NCI-H524 treated with DMSO at 0.1 percent for 48 hours (cell line): Measurements from ENCODE around the gene CACNA2D4.

ENCODE experiments used
- DNase-seq: peaks from one replicate; lab custom pipeline; 2025; lab: John Stamatoyannopoulos, UW

CACNA2D4 gene

DNA sequence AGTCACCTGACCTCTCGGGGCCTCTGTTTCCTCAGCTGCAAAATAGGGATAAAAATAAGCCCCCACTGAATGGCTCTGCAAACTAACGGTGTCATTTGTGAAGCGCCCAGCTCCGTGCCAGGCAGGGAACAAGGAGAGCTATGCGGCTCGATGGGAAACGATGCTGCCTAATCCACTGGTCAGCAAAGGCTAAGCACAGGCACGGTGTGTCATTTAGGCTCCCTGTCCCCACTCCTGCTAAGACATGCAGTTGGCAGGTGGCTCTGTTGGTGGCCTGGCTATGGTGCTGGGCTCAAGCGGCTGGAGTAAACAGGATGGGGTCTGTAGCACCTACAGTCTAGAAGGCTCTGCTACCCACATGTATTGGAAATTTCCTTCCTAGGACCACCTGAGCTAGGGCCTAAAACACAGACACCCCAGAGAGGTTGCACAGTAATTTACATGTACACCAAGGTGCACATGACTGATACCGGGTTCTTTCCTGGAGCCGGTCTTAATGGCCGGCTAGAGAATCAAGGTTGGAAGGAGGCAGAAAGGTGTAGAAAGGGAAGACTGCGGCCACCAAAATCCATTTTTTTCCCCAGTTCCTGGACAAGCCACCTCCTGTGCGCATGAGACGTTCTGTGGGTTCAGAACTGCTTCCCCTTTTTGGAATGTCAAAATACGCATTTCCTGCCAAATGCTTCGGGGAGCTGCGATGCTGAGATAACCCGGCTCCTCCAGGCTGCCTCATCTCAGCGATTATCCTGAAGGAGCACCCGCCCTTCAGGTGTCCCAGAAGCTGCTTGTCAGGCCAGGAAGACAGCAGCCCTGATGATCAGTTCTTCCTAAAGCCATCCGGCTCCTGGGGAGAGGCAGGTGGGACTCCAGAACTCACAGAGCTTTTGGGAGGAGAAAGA is 1.0 kb downstream of the CACNA2D4 start:
- no peak for DNase-seq

DNA sequence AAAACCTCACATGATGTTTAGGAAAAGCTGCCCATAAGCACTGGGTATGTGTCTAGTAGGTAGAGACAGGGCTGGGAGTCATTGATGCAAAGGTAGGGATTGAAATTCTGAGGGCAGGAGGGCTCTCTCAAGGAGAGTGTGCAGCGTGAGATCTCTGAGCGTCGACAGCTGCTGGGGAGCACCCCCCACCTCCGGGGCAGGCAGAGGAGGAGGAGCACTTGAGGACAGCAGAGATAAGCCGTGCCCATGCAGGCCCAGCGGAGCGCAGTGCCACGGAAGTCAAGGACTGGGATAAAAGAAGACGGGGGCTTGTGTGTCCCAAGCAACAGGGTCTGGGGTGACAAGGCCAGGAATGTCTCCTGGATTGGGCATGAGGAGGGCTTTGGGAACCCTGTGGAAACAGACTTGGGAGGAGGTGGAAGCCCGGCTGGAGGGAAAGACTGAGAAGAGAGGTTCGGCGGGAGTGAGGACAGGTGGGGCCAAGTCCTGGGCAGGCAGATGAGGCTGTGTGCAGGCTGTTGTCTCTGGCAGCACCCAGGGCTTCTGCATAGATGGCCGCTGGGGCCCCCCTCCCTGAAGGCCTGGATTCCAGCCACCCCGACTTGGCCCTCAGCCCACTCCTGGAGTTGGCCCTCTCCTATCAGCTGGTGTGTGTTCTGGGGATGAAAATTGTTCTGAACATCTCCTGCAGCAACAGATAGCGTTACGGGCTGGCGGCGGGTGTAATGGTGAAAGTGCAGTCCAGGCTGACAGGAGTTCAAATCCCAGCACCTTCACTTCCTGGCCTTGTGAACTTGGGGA is 1.9 kb downstream of the CACNA2D4 start:
- no peak for DNase-seq

DNA sequence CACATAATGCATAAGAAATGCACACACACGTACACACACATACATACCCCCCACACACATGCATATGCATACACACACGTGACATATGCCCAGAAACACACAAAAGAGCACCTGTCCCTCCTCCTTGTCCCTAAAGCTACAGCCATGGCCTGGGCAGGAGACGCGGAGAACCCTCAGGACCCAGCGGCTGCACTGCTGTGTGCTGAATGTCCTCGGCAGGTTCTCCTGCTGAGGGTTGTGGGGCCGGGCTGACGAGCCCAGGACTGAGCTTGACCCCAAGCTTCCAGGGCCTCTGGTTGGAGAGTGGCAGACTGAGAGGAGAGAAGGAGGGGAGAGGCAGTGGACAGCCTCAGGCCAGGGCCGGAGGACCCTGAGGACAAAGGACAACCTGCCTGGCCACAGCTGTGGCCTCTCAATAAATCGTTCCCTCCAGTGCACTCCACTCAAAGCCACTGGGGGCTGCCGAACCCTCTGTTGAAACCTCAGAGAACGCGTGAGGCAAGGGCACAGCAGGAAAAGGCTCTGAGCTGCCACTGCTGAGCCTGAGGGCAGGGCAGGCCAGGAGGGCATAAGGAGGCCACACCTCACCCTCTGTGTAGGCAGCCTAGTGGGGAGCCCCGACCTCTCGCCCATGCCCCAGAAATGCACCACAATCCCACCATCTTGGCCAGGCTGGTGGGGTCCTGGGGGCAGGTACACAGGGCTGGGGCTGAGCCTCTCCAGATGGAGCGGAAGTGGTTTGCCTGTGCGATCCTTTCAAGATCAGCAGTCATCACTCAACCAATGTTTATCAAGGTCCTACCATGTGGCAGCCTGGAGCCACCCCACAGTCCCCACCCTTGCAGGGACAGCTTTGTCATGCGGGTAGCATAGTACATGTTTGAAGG is 3.1 kb downstream of the CACNA2D4 start:
- DNase-seq = no peak

DNA sequence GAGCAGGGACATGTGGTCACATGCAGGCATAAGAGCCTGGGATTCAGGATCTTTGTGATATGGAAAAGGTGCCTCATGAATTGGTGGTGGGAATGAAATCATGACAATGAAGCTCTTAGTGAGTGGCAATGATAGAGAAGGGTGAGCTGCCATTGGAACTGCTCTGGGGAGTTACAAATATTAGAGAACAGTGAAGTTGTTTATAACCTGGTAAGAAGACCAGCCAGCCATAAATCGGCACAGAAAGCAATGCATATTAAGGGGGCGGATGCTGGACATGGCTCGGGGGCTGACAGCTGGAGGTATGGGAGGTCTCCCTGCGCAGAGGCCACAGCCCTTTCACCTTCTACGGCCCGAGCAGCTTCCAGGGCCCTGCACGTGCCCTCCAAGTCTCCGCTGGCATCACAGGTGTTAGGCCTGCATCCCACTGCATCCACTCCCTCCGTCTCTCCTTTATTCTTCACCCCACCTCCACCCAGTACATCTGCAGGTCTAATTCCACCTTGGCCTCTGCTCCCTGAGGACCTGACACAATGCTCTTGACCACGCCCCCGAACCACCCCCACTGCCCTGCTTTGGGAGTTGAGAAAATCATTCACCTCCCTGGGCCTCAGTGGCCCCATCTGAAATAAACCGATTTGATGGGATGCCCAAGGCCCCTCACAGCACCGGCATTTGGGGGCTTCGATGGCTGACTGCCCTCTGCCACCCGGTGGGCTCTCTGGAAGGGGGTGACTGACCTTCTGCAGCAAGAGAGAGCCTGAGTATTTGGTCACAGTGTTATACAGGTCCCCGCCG is 4.1 kb downstream of the CACNA2D4 start:
- no peak for DNase-seq

DNA sequence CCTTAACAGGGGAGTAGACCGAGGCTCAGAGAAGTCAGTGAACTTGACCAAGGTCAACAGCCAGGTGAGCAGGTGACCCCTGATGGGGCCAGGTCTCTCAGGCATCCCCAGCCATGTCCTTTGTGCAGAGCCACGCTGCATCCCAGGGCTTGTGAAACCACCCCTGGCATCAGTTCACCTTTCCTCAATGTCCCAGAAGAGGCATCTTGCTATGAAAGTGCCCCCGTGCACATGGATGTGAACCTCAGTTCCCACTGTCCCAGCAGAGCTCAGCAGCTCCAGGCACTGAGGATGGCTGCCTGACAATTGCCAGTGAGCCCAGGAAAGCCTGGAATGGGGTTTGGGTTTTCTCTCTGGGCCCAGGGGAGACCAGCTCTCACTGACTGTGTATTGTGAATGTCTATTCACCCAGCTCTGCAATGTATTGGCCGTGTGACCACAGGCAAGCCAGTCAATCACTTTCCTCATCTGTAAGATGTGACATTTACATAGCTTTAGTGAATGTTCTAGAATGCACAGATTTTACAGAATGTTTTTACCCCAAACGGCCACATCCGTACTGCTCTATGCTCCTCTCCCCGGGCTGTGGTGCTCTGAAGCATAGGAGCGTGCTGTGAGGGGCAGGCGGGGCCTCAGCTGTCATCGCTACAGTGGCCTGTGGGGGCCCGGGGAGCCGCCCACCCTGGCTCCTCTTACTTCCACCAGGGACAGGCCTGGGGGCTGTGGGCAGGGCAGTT is 4.9 kb downstream of the CACNA2D4 start:
- no peak for DNase-seq

DNA sequence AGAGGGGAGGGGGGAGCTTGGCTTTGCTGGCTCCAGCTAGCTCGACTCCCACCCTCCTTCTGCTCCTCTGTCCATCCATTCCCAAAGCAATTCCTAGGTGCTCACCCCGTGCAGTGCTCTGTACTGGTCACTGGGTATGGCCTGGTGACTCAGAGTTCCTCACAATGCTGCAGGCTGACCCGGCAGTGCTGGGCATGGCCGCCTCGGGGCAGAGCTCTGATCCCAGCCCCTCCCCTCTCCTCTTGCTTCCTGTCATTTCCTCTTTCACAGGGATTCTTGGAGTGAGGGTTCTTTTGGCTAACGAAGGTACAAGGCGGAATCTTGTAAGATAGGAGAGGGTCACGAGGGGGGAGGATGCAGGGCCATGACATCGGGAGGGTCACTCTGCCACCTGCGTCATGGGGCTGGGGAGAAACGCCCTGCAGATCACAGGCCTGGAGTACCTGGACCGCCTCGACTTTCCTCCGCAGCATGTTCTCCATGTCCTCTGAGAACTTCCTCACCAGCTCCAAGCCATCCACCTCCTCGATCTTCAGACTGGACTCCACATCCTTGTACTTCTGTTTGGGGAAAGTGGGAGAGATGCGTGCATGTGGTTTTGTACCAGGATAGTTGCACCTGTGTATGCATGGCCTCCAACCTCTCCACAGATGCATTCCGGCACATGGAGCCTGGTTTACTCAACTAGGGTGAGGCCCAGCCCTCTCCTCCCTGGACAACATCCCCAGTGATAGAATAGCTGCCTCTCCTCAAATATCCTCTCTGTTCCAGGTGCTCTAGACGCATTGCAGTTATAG is 5.7 kb downstream of the CACNA2D4 start:
- DNase-seq = no peak

DNA sequence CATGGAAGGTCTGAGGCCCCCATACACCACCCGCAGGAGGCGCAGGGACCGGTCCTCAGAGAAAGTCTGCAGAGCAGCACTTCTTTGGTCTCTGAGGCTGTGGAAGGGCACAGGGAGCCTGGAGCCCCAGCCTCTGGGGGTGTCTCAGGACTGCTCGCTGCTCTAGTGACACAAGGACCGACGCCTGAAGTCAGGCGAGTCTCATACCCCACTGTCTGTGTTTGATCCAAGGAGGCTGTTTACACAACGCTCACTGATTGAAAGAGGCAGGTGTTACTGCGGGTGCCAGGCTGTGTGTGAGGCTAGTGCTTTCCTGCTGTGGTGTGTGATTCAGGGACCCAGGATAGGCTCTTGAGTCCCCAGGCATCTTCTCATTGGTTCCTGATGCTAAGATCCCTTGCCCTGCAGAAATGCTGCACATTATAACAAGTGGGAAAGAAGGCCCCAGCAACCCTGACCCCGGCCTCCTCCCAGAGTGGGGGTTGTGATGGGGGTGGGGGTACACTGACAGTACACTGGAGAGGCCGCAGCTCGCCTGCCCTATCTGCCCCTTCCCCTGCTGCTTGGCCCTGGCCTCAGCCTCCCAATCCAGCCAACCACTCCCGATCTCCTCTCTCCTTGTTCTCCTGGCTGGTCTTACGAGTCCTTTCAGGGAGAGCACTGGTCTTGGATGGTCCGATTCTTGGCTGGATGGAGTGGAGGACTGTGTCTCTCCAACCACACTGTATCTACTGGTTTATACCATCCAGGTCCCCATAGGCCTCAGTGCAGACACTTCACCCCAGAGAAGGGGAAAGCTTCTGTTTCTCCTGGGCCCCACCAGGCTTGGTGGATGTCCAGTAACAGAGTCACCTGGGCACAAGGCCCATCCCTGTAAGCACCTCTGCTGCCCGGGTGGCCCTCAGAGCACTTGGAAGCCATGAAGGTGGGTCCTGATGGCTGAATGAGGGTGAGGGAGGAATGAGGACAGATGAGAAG is 6.6 kb downstream of the CACNA2D4 start:
- DNase-seq = no peak

DNA sequence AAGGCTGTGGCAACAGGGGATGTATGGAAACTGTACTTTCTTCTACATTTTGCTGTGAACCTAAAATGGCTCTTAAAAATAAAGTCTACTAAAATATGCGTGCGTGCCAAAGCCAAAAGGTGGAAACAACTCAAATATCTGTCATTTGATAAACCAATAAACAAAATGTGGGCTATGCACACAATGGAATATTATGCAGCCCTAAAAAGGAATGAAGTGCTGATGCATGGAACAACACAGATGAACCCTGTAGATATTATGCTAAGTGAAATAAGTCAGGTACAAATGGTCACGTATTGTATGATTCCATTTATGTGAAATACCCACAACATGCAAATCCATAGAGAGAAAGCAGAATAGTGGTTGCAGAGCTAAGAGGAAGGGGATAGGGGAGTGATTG is 8.0 kb downstream of the CACNA2D4 start:
- DNase-seq = no peak

DNA sequence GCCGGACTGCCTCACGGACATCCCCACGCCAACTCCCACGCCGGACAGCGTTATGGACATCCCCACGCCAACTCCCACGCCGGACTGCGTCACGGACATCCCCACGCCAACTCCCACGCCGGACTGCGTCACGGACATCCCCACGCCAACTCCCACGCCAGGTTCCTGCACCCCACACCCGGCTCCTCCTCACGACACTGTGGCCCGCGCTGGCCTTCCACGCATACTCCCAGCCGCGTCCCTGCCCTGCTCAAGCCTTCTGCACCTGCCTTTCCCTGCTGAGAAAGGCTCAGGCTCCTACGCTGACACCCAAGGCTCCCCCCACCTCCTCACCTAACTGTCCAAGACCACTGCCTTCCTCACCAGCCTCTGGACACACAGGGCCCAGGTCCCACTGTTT is 9.7 kb downstream of the CACNA2D4 start:
- DNase-seq = no peak

DNA sequence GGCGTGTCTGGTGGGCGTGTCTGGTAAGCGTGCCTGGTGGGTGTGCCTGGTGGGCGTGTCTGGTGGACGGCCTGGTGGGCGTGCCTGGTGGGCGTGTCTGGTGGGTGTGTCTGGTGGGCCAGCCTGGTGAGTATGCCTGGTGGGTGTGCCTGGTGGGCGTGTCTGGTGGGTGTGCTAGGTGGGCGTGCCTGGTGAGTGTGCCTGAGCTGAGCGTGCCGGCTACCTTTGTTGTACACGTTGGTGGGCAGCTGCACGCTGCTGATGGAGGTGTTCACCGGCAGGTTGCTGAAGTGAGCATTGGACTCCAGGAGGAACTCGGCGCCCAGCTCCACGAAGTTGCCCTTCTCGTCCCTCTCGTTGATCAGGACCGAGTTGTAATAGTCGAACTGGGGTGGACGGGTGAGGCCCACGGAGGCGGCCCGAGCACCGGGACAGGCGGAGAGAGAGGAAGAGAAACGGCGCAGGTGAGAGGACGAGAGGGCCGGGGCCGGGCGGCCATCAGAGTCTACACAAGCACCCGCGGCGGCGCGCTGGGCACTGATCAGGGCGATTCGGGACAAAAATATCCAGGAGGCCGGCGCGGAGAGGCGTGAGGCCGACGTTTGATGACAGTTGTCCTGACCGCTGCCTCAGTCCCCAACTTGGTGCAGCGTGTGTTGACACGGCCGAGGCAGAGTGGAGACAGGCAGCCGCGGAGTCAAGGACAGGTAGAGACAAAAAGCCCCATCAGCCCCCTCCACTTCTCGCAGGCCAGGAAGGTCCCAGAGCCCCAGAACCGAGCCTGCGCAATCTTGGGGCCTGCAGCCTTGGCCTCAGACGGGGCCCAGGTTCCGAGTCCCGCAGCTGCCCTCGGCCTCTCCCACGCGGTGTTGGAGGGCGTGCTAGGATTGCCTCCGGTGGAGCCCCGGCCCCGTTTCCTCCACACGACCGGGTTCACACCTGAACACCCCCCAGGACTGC is 10.5 kb downstream of the CACNA2D4 start:
- DNase-seq = no peak

DNA sequence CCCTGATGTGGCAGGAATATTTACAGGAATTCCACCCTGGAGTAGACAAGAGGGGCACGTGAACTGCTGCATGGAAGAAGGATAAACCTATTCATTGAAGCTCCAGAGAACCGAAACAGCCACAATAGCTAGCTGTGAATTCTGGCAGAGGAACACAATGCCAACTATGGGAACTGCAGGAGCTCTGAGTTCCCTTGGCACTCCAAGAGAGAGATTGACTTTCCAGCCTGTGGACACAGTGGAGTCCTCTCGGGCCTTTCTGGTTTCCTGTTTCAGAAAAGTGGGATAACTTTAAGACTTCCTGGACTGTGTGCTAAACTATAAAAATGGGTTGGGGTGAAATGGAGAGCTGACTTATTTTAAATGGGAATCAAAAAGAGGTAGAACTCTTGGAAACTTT is 11.9 kb downstream of the CACNA2D4 start:
- no peak for DNase-seq

DNA sequence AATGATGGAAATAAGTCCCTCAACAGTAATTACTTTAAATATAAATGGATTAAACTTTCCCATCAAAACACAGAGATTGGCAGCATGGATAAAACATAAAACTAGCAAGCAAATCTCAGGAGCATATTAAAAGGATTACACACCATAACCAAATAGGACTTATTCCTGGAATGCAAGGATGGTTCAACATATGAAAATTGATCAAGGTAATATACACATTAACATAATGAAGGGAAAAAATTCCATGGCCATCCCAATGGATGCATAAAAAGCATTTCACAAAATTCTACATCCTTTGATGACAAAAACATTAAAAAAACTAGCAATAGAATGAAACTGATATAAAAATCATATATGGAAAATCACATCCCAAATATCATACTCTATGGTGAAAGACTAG is 13.6 kb downstream of the CACNA2D4 start:
- no peak for DNase-seq

DNA sequence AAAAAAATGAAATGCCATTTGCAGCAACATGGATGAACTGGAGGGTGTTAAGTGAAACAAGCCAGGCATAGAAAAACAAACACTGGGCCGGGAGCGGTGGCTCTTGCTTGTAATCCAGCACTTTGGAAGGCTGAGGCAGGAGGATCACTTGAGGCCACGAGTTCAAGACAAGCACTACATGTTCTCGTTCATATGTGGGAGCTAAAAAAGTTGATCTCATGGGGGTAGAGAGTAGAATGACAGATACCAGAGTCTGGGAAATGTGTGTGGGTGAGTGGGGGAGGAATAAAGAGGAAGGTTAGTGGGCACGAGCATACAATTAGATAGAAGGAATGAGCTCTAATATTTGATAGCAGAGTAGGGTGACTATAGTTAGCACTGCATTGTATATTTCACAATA is 21.5 kb downstream of the CACNA2D4 start:
- DNase-seq = no peak

DNA sequence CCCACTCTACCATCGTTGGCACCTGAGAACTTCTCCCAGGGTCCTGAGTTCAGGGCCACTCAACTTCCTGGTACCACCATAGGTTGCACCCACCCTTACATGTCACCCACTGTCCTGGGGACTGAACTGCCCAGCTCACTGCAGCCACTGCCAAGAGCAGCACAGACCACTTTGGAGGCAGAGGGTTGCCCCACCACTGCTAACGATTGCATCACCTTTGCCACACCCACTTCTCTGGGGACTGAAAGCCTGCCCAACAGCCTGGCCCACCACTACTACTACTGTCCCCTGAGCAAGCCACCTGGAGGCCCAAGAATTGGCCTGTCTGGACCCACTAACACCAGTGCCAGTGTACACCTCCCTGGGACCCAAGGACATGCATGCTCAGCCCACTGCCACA is 27.6 kb downstream of the CACNA2D4 start:
- DNase-seq = no peak

DNA sequence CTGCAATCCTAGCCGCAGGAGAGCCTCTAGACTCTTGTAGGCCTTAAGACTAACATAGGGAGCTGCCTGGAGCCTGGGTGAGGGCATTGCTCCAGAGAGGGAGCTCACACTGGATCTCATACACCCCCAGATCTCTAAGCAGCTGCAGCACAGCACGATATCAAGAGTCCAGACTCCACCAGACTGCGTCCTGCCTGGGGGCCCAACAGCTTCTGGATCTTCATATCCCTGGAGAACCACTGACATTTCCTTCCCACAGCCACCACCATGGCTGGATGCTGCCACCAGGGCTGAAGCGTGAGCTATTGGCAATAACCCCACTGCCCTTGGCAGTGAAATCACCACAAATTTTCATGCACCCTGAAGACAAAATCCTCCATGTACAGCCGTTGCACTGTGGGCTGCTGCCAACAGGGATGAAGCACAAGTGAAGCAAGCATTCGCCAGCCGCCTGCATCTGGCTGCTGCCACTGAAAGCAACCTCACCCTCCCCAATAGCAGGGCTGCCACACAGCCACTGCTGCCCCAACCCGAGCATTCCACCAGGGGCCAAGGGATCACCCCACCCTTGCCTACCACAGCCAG is 28.2 kb downstream of the CACNA2D4 start:
- DNase-seq = no peak

DNA sequence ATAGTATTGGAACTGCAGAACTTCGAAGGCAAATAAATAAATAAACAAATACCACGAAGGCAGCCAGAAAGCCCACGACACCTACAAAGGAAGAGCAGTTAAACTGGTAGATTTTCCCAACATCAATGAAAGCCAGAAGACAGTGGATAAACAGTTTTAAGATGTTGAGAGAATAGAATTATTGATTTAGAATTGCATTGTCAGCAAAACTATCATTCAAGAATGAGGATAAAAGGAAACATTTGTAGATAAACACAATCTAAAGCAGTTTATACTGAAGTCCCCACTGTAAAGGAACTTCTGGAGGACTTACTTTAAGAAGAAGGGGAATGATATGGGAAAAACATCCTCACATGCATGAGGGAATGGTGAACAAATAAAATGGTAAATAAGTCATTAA is 29.5 kb downstream of the CACNA2D4 start:
- no peak for DNase-seq

DNA sequence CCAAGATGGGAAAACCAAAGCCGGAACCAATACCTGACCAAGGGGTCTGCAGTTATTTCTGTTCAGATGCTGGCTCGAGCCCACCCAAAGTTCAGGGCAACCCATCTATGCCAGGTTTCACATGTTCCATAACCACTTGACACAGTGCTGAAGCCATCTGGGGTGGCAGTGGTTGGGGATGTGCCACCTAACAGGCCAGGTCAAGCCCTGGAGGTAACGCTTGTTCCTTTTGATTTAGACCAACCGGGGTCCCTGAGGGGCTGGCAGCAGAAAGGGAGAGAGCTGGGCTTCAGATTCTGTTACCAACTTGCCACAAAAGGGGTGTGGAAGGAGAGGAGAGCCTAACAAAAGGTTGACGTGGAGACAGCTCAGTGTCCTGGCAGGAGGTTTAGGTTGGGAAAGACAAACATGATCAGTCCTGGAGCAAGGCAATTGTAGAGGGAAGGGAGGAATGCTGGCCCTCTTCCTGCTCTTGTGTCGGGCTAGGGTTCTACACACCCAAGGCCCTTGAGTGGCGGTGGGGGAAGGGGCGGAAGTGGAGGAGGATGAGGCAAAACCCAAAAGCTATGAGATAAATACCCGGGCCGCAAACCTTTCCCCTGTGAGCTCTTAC is 31.9 kb downstream of the CACNA2D4 start:
- no peak for DNase-seq
